Measurements from ENCODE around the gene DDAH1.

The DDAH1 gene

GRCh38 chr1:85274969-85275453 lies 189.9 kb downstream of the DDAH1 start:
- DNase-seq (ENCODE audit: low spot score), result no peak

DNA sequence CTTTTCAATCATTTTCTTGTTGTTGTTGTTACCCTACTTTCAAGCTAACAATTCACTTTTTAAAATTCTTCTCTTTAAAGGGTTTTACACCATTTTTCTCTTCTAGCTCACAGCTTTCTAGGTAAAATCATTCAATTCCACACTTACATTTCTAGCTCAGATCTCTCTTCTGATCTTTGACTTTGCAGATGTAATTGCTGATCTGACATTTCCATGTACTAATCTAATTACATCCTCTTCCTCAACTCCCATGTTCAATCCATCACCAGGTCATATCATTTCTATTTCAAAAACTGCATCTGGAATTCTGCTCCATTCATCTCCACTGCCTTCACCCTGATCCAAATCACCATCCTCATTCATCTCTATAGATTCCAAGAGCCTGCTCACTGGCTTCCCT lies 191.6 kb downstream of the DDAH1 start:
- no peak for DNase-seq (ENCODE audit: low spot score)

GRCh38 chr1:85268801-85269585 lies 196.0 kb downstream of the DDAH1 start:
- no peak for DNase-seq (ENCODE audit: low spot score)
